ENCODE results near the gene S100PBP.
"Not testable (repeated sequence)": the region's sequence is repeated elsewhere in the genome, so short reads cannot be mapped to it uniquely, and the experiment has no call there.

Gene S100PBP

GRCh38 chr1:32899586-32900296, 82.3 kb downstream of the S100PBP start:
- DNase-seq (ENCODE audit: low read depth in 1 of 2, low spot score in 1 of 2), result no peak

- no peak for DNase-seq (ENCODE audit: low read depth in 1 of 2, low spot score in 1 of 2)
Observed at GRCh38 chr1:32900371-32900955, 83.0 kb downstream of the S100PBP start.

GRCh38 chr1:32900956-32901822, 83.7 kb downstream of the S100PBP start, which contains the start of gene TMEM54:
Gene TMEM54, minus strand, starts transcription at chr1:32901389. Its CDS starts 151 bp downstream, at chr1:32901238.
- no peak for DNase-seq (ENCODE audit: low read depth in 1 of 2, low spot score in 1 of 2)

DNA sequence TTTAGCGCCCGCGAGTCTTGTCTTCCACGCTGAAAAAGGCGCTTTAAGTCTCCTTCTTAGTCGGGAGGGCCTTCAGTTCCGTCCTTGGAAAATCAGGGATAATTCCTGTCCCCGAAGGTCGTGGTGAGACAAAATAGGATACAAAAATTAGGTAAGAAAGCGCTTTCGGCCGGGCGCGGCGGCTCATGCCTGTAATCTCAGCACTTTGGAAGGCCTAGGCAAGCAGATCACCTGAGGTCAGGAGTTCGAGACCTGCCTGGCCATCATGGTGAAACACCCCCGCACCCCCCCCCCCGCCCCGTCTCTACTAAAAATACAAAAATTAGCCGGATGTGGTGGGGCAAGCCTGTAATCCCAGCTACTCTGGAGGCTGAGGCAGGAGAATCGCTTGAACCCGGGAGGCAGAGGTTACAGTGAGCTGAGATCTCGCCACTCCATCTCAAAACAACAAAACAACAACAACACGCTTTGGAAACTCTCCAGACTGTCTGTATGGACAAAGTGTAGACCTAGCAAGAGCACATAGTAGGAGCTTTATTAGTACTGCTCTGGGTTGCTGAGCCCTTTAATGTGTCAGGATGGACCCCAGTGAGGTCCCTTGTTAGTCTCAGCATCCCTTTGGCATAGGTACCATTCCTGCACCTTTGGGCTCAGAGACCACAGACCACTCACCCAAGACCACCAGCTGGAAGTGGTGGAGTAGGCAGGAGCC, 84.5 kb downstream of the S100PBP start:
- DNase-seq (ENCODE audit: low read depth in 1 of 2, low spot score in 1 of 2), result no peak

DNA sequence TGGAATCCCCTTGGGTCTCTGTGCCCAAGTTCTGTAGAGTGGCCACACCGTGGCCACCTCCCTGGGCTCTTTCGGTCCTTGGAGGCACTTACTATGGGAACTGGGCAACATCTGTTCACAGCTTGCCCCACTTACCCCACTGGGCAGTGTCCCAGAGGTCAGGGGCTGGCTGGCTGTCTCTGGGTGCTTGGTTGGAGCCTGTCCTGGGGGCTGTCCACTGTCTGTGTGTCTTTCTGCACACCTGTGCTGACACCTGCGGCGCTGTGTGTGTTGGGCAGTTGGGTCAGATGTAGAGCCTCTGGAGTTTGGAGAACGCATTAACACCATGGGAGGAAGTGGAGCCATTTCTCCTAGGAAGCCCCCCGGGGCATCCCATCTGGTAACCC, 85.1 kb downstream of the S100PBP start:
- no peak for DNase-seq (ENCODE audit: low read depth in 1 of 2, low spot score in 1 of 2)

DNA sequence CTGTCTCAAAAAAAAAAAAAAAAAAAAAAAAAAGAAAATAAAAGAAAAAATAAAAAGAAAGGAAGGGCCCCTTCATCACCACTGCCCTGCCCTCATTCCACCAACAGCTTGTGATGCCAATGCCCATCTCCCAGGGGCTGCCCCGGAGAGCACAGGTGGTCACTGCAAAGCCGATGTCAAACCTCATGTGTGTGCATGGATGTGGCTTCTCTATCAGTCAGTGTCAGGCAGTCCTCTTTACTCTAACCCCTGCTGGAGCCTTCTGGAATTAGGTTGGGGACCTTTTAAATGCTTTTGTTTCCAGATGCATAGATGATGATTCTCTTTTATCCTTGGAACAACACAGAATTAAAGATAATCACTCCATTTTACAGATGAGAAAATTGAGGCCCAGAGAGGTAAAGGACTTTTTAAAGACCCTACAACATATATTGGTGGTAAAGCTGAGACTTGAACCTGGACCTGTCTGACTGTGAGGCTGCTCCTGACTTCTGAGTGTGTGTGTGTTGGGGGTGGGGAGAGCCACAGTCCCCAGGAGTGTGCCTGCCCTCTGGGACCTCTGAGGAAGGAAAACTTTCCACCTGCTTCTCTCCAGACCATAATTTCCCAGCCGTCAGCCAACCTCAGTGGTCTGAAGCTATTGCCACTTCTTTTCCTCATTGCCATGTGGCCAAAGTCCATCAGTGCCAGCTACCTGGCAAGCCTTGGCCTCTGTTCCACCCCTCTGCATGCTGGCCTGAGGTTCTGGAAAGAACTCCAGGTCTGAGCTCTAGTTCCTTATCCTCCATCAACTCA, 86.7 kb downstream of the S100PBP start:
- no peak for DNase-seq (ENCODE audit: low read depth in 1 of 2, low spot score in 1 of 2)

DNA sequence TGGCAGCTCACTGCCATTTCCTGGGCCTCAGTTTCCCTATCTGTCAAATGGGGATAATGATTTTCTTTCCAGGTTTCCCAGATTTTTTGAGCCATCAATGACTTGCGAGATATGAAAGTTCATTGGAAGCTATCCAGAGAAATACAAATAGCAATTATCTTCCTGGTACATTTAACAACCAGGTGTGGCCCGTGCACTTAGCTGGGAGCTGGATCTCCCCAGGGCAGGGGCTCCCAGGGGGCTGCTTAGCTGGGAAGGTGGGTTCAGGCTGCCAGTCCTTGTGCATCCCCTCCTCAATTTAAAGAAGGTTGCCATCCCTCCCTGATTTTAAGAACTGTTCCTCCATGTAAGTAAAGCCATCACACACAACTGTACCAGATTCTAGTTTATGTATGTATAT, 87.3 kb downstream of the S100PBP start:
- no peak for DNase-seq (ENCODE audit: low read depth in 1 of 2, low spot score in 1 of 2)

DNA sequence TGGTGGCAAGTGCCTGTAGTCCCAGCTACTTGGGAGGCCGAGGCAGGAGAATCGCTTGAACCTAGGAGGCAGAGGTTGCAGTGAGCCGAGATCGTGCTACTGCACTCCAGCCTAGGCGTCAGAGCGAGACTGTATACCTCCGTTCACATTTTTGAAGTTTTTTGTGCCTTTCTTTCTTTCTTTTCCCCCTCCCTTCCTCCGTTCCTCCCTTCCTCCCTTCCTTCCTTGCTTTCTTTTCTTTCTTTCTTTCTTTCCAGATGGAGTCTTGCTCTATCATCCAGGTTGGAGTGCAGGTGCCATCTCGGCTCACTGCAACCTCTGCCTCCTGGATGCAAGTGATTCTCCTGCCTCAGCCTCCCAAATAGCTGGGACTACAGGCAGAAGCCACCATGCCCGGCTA, 88.1 kb downstream of the S100PBP start:
- not testable (repeated sequence) for DNase-seq (ENCODE audit: low read depth in 1 of 2, low spot score in 1 of 2)

- DNase-seq (ENCODE audit: low read depth in 1 of 2, low spot score in 1 of 2), result no peak
Observed at GRCh38 chr1:32906654-32907053, 89.2 kb downstream of the S100PBP start.

DNA sequence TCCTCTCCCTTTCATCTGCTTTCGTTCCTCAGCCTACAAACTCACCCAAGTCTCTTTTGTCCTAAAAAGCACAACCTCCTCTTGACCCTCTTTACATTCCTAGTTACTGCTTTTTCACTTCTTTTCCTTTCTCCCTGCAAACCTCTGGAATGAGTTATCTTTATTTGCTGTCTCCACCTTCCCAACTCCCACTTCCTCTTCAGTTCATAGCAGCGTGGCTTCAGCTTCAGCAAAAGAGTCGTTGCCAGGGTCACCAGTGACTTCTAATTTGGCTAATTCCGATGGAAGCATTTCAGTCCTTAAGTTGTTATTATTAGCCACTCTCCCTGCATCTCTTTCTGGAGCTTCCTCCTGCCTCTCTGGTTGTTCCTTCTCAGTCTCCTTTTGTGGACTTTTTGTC, 90.0 kb downstream of the S100PBP start:
- DNase-seq (ENCODE audit: low read depth in 1 of 2, low spot score in 1 of 2), result no peak
